Measurements from ENCODE around the gene ART3. TPM values are rescaled to one million over a fixed set of nuclear protein-coding genes. Genes with fewer than 3 reads are reported as not detected.

Gene ART3
- total RNA-seq, 1 experiment from 2014 or later, result 0.59 TPM

- no peak; the same call in 1 of the 2 replicates for TF ChIP-seq EMX1 (CRISPR knock-in tag; IDR thresholded peaks at IDR 0.05)
- TF ChIP-seq FOXP1 (CRISPR knock-in tag; IDR thresholded peaks at IDR 0.05; ENCODE audit: borderline replicate concordance), result peak; percentile 85
- TF ChIP-seq IRF1 (CRISPR knock-in tag; IDR thresholded peaks at IDR 0.05), result peak; percentile 48
- peak; percentile 81; the same call in 1 of the 2 replicates for TF ChIP-seq ESRRA (CRISPR knock-in tag; IDR thresholded peaks at IDR 0.05; ENCODE audit: borderline replicate concordance)
- 0 out of 2 replicates have a peak, but pooled peaks have one; percentile 40 for TF ChIP-seq AFF4 (CRISPR knock-in tag; IDR thresholded peaks at IDR 0.05; ENCODE audit: borderline replicate concordance)
- TF ChIP-seq ZNF219 (CRISPR knock-in tag; IDR thresholded peaks at IDR 0.05; ENCODE audit: borderline replicate concordance), result 0 out of 2 replicates have a peak, but pooled peaks have one; percentile 32
- TF ChIP-seq AR (CRISPR knock-in tag; IDR thresholded peaks at IDR 0.05), result 0 out of 2 replicates have a peak, but pooled peaks have one; percentile 60
- peak; percentile 88; the same call in 1 of the 2 replicates for TF ChIP-seq FOXK1 (CRISPR knock-in tag; IDR thresholded peaks at IDR 0.05)
- TF ChIP-seq FOXP4 (CRISPR knock-in tag; IDR thresholded peaks at IDR 0.05), result peak; percentile 40; the same call in 1 of the 2 replicates
- TF ChIP-seq ZNF232 (CRISPR knock-in tag; IDR thresholded peaks at IDR 0.05), result peak; percentile 75; the same call in 1 of the 2 replicates
- TF ChIP-seq ZMAT4 (CRISPR knock-in tag; IDR thresholded peaks at IDR 0.05), result no peak
Observed at GRCh38 chr4:76148142-76148865, 73.8 kb downstream of the ART3 start, which contains the start of gene NUP54 (continued).

GRCh38 chr4:76153356-76153755, 78.8 kb downstream of the ART3 start:
- ATAC-seq (no peak), DNase-seq (ENCODE audit: low spot score) (no peak)
- TF ChIP-seq PRRX2 (CRISPR knock-in tag; IDR thresholded peaks at IDR 0.05) (no peak), TEAD4 (CRISPR knock-in tag; IDR thresholded peaks at IDR 0.05) (no peak), AFF4 (CRISPR knock-in tag; IDR thresholded peaks at IDR 0.05; ENCODE audit: borderline replicate concordance) (no peak), FOXJ3 (CRISPR knock-in tag; IDR thresholded peaks at IDR 0.05; ENCODE audit: borderline replicate concordance) (no peak), SOX15 (CRISPR knock-in tag; IDR thresholded peaks at IDR 0.05) (no peak)
- Mint-ChIP-seq H3K9me3 (peaks cover 20% of the 10 kb centered on the region), H3K4me1 (peaks cover 14% of the 10 kb centered on the region), H3K4me3 (no peak overlapping the region), H3K27ac (no peak overlapping the region), H3K27me3 (ENCODE audit: low read depth) (peaks cover 2% of the 10 kb centered on the region; the same call in 1 of the 2 replicates), H3K36me3 (peaks cover 13% of the 10 kb centered on the region)
- CTCF ChIA-PET, result no interaction called here
- POLR2A ChIA-PET, result no interaction called here
